Esophagus squamous epithelium (tissue), 5 donors: ENCODE measurements around the gene NNMT. TPM values are rescaled to one million over a fixed set of nuclear protein-coding genes. Genes with fewer than 3 reads are reported as not detected.

Experiments used
- DNase-seq: peaks from one replicate; lab custom pipeline; 2025; lab: John Stamatoyannopoulos, UW
- H3K27ac ChIP-seq, 4 donors: fragments of 200-600 bp; sonication (generic); one replicate each; pipeline ENCODE4 v1.5.1; 2016 to 2019; ENCODE audit warnings: mild to moderate bottlenecking in 1 of 4
- H3K27me3 ChIP-seq, 4 donors: fragments of 200-600 bp; sonication (generic); 1 replicate in 3 of 4; 2 replicates in 1 of 4; pipeline versions ENCODE4 v1.5.1 to v1.6.0; 2017 to 2021; ENCODE audit warnings: antibody characterized with exemption in 1 of 4
- H3K36me3 ChIP-seq, 3 donors: fragments of 200-600 bp; sonication (generic); one replicate each; pipeline ENCODE4 v1.5.1; 2016 to 2019
- H3K4me1 ChIP-seq, 3 donors: fragments of 200-600 bp; sonication (generic); one replicate each; pipeline ENCODE4 v1.5.1; 2017 to 2019
- H3K4me3 ChIP-seq, 4 donors: fragments of 200-600 bp; sonication (generic); 1 replicate in 3 of 4; 2 replicates in 1 of 4; pipeline ENCODE4 v1.5.1; 2016 to 2019; ENCODE audit warnings: mild to moderate bottlenecking in 2 of 4, moderate library complexity in 1 of 4
- H3K9me3 ChIP-seq, 3 donors: fragments of 200-600 bp; sonication (generic); one replicate each; pipeline ENCODE4 v1.5.1; 2016 to 2019
- POLR2A ChIP-seq, 4 donors: fragments of 450-650 bp; IDR thresholded peaks; one replicate each; pipeline ENCODE4 v1.6.1; 2017; ENCODE audit warnings: antibody characterized with exemption in 4 of 4, mild to moderate bottlenecking in 4 of 4, moderate library complexity in 3 of 4
- whole genome bisulfite sequencing, 2 donors: methylation state at CpG; one replicate each; pipeline ENCODE4 v1.1.5; 2018; 5-methylcytosine and 5-hydroxymethylcytosine counted together
- intact Hi-C: fragments of 100-400 bp; cut with DNase I; formaldehyde crosslinking; loops from one replicate; pipeline ENCODE4 v1.15.0; 2022
- total RNA-seq, 4 donors: library from RNA; depleted of rRNA; stranded (reverse); fragments of >200 nt; gene quantifications; one replicate each; pipeline ENCODE4 v1.1.0, GENCODE V29; 2016
- TF ChIP-seq, protein P1 (sequence below), 6 experiments: fragments of 450-650 bp in 4 of 6; fragments of 200-600 bp in 2 of 6; sonication (generic) in 2 of 6; IDR thresholded peaks; one replicate each; pipeline ENCODE4 v1.5.1; 2016 to 2019; ENCODE audit warnings: antibody characterized with exemption in 6 of 6, mild to moderate bottlenecking in 4 of 6, moderate library complexity in 4 of 6
- donor health status: DM: yes; HTN: yes; CAD: no.

Gene NNMT
- total RNA-seq, 4 donors from 2014 or later: 4.1 to 142 (median 56.8) TPM

DNA sequence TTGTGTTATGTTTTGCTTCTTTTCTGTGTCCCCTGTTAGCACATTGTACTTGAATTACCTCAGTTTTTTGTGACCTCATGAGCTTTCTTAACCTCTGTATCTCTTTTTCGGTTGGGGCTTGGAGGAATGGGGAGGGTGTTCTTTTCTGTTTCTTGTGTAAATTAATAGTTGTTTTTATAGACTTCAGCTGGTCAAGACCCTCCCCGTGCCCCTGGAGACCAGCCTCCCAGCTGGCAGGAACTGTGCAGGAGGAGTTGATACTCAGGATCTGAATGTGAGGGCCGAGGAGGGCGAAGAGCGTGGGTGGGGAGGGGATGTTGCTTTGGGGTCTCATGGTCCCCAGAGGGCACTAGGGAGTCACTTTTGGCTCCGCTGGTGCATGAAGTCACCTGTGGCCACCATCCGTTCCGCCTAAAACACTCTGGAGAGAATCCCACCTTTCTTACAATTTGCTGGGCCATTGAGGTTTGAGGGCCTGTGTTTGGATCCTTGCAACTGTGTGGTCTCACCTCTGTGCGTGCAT is 44.3 kb upstream of the NNMT start:
- H3K4me1 ChIP-seq: peaks cover 0 to 41% (median 11%) of the 10 kb centered on the region in 3 donors
- H3K4me3 ChIP-seq: no peak overlapping the region
- no peaks in the 10 kb centered on the region for H3K27me3 ChIP-seq
- intact Hi-C loops: loop anchor here (5.0 kb wide), 1 partner anchor 190 kb away; no protein-coding TSS in a partner anchor
- H3K27ac ChIP-seq: peak overlapping the region in 3 of 4 donors; percentile 43 to 79 (median 69)
- no peaks in the 10 kb centered on the region for H3K9me3 ChIP-seq
- H3K36me3 ChIP-seq: peaks cover 0 to 80% (median 29%) of the 10 kb centered on the region in 3 donors
- TF ChIP-seq POLR2A (IDR thresholded peaks at IDR 0.05): no peak
- TF ChIP-seq, protein P1, sequence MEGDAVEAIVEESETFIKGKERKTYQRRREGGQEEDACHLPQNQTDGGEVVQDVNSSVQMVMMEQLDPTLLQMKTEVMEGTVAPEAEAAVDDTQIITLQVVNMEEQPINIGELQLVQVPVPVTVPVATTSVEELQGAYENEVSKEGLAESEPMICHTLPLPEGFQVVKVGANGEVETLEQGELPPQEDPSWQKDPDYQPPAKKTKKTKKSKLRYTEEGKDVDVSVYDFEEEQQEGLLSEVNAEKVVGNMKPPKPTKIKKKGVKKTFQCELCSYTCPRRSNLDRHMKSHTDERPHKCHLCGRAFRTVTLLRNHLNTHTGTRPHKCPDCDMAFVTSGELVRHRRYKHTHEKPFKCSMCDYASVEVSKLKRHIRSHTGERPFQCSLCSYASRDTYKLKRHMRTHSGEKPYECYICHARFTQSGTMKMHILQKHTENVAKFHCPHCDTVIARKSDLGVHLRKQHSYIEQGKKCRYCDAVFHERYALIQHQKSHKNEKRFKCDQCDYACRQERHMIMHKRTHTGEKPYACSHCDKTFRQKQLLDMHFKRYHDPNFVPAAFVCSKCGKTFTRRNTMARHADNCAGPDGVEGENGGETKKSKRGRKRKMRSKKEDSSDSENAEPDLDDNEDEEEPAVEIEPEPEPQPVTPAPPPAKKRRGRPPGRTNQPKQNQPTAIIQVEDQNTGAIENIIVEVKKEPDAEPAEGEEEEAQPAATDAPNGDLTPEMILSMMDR (IDR thresholded peaks at IDR 0.05): no peak
- no peak for DNase-seq
- 74 to 87% methylated on average over 9 of the region's 9 CpGs for WGBS, 2 donors

DNA sequence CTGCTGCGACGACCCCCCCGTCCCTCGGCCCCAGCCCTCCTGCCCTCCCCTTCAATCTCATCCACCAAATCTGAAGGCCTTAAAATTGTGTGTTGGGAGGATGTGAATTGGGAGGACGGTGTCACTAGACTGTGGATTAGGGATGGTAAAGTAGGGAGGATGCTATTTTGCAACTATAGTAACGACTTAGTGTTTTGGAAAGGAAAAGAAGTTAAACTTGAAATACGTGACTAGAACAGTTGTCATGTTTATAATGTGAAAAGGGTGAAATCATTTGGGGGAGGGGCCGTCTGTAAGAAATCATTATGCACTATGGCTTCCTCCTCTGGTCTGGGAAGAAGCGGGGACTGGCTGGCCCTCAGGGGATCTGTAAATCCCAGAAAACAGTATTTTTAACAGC is 43.4 kb upstream of the NNMT start:
- peaks cover 3 to 50% (median 18%) of the 10 kb centered on the region in 3 donors for H3K4me1 ChIP-seq
- intact Hi-C loops: loop anchor here (5.0 kb wide), 1 partner anchor 190 kb away; no protein-coding TSS in a partner anchor
- WGBS, 2 donors: 58 to 69% methylated on average over 9 of the region's 9 CpGs
- H3K27me3 ChIP-seq: no peaks in the 10 kb centered on the region
- TF ChIP-seq POLR2A (IDR thresholded peaks at IDR 0.05): no peak
- TF ChIP-seq, protein P1 (IDR thresholded peaks at IDR 0.05): no peak
- no peak overlapping the region for H3K4me3 ChIP-seq
- no peaks in the 10 kb centered on the region for H3K9me3 ChIP-seq
- no peak for DNase-seq
- peaks cover 0 to 74% (median 29%) of the 10 kb centered on the region in 3 donors for H3K36me3 ChIP-seq
- H3K27ac ChIP-seq: peak overlapping the region in 3 of 4 donors; percentile 43 to 69 (median 61)

DNA sequence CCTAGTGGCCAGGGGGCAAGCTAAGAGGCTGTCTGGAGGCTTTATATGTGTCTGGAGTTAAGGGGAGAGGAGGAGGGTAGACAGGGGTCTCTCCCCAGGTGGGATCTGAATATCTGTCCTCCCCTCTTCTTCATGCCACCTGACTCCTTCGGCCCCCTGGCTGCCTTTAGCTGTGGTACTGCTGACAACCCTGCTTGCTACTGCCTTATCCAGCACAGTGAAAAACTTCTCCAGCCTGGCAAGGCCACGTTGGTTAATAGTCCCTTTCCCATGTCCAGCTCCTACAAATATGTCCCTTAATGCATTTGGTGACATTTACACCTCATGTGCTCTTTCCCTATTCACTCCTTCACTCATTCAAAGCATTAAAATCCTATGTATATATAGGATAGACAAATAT is 42.4 kb upstream of the NNMT start:
- peaks cover 12 to 60% (median 28%) of the 10 kb centered on the region in 3 donors for H3K4me1 ChIP-seq
- DNase-seq: no peak
- peaks cover 0 to 64% (median 25%) of the 10 kb centered on the region in 3 donors for H3K36me3 ChIP-seq
- H3K27ac ChIP-seq: peak overlapping the region in 3 of 4 donors; percentile 43 to 69 (median 61)
- WGBS, 2 donors: 64 to 73% methylated on average over 2 of the region's 2 CpGs
- no peak overlapping the region for H3K4me3 ChIP-seq
- no peaks in the 10 kb centered on the region for H3K27me3 ChIP-seq
- intact Hi-C loops: loop anchor here (5.0 kb wide), 1 partner anchor 191 kb away; no protein-coding TSS in a partner anchor
- no peak for TF ChIP-seq POLR2A (IDR thresholded peaks at IDR 0.05)
- TF ChIP-seq, protein P1 (IDR thresholded peaks at IDR 0.05): peak in 1 of 6 experiments; percentile 7
- H3K9me3 ChIP-seq: no peaks in the 10 kb centered on the region

DNA sequence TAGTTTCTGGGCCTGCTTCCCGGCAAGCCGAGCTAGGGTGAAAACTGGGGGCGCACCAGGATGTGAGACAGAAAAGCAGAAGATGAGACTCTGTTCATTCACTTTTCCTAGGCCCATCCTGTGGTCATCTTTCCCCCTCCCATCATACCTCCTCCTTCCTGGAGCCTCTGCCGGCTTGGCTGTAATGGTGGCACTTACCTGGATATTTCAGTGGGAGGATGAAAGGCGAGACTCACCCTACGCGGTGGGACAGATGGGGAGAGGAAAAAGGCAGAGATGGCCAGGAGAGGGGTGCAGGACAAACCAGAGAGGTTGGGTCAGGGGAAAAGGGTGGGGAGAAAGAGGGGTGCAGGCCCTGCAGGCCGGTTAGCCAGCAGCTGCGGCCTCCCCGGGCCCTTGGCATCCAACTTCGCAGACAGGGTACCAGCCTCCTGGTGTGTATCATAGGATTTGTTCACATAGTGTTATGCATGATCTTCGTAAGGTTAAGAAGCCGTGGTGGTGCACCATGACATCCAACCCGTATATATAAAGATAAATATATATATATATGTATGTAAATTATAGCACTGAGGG is 41.5 kb upstream of the NNMT start:
- H3K9me3 ChIP-seq: no peaks in the 10 kb centered on the region
- H3K27me3 ChIP-seq: no peaks in the 10 kb centered on the region
- WGBS, 2 donors: 86 to 91% methylated on average over 10 to 13 of the region's 14 CpGs
- intact Hi-C loops: loop anchor here (5.0 kb wide), 2 partner anchors 192 to 357 kb away; no protein-coding TSS in a partner anchor
- DNase-seq: no peak
- peak overlapping the region in 3 of 4 donors; percentile 13 to 58 (median 20) for H3K27ac ChIP-seq
- H3K4me1 ChIP-seq: peaks cover 17 to 69% (median 37%) of the 10 kb centered on the region in 3 donors
- no peak overlapping the region for H3K4me3 ChIP-seq
- TF ChIP-seq, protein P1 (IDR thresholded peaks at IDR 0.05): no peak
- no peak for TF ChIP-seq POLR2A (IDR thresholded peaks at IDR 0.05)
- peaks cover 0 to 60% (median 25%) of the 10 kb centered on the region in 3 donors for H3K36me3 ChIP-seq

DNA sequence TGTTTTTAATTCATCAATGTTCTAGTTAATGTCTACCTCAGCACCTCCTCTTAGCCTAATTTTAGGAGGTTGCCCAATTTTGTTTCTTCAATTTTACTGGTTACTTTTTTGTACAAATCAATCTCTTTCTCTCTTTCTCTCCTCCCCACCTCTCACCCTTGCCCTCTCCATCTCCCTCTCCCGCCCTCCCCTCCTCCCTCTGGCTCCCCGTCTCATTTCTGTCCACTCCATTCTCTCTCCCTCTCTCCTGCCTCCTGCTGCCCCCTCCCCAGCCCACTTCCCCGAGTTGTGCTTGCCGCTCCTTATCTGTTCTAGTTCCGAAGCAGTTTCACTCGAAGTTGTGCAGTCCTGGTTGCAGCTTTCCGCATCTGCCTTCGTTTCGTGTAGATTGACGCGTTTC is 40.9 kb upstream of the NNMT start:
- Histone ChIP-seq H3K27ac (peak overlapping the region in 2 of 4 donors; percentile 11 to 25), H3K4me3 (no peak overlapping the region), H3K9me3 (no peaks in the 10 kb centered on the region), H3K36me3 (peaks cover 0 to 53% (median 25%) of the 10 kb centered on the region in 3 donors), H3K27me3 (peaks cover 0 to under 1% (median 0%) of the 10 kb centered on the region in 4 donors), H3K4me1 (peaks cover 17 to 69% (median 43%) of the 10 kb centered on the region in 3 donors)
- TF ChIP-seq, protein P1 (IDR thresholded peaks at IDR 0.05): no peak
- no peak for TF ChIP-seq POLR2A (IDR thresholded peaks at IDR 0.05)
- 79 to 89% methylated on average over 11 of the region's 11 CpGs for WGBS, 2 donors
- intact Hi-C loops: loop anchor here (5.0 kb wide), 1 partner anchor 358 kb away; no protein-coding TSS in a partner anchor
- no peak for DNase-seq
